Measurements from ENCODE around the gene CIB4. TPM values are rescaled to one million over a fixed set of nuclear protein-coding genes. Genes with fewer than 3 reads are reported as not detected.

Gene CIB4
- total RNA-seq, 2 donors from 2014 or later = not detected

- ATAC-seq = no peak
Measured at GRCh38 chr2:26534865-26535662, 106.1 kb downstream of the CIB4 start.

GRCh38 chr2:26534098-26534864, 106.9 kb downstream of the CIB4 start:
- no peaks in the 10 kb centered on the region for H3K9me3 ChIP-seq
- intact Hi-C loops (cut with DNase I) = no loop called here
- no peaks in the 10 kb centered on the region for H3K27me3 ChIP-seq
- no peak for TF ChIP-seq CTCF (IDR thresholded peaks at IDR 0.05)
- TF ChIP-seq POLR2A (IDR thresholded peaks at IDR 0.05) = no peak
- no peak overlapping the region for H3K4me3 ChIP-seq
- no peak overlapping the region for H3K27ac ChIP-seq
- no peak for DNase-seq
- 78 to 95% methylated on average over 4 of the region's 4 CpGs for WGBS, 2 donors
- ATAC-seq = no peak
- H3K36me3 ChIP-seq (replicated peaks in 1 of 2; ENCODE audit: insufficient read depth in 1 of 2, low read depth in 2 of 2) = no peaks in the 10 kb centered on the region
- H3K4me1 ChIP-seq = no peaks in the 10 kb centered on the region

More at GRCh38 chr2:26534865-26535662, 106.1 kb downstream of the CIB4 start:
- Histone ChIP-seq H3K36me3 (replicated peaks in 1 of 2; ENCODE audit: insufficient read depth in 1 of 2, low read depth in 2 of 2) (no peaks in the 10 kb centered on the region), H3K27ac (no peak overlapping the region), H3K4me1 (no peaks in the 10 kb centered on the region), H3K9me3 (no peaks in the 10 kb centered on the region), H3K27me3 (no peaks in the 10 kb centered on the region), H3K4me3 (no peak overlapping the region)
- no peak for DNase-seq
- intact Hi-C loops (cut with DNase I) = no loop called here
- TF ChIP-seq CTCF (IDR thresholded peaks at IDR 0.05) = no peak
- TF ChIP-seq POLR2A (IDR thresholded peaks at IDR 0.05) = no peak
- 85 to 94% methylated on average over 9 to 13 of the region's 13 CpGs for WGBS, 2 donors

- no peaks in the 10 kb centered on the region for H3K4me1 ChIP-seq
- no peak overlapping the region for H3K4me3 ChIP-seq
- TF ChIP-seq POLR2A (IDR thresholded peaks at IDR 0.05) (no peak), CTCF (IDR thresholded peaks at IDR 0.05) (no peak)
- H3K36me3 ChIP-seq (replicated peaks in 1 of 2; ENCODE audit: insufficient read depth in 1 of 2, low read depth in 2 of 2) = no peaks in the 10 kb centered on the region
- no peaks in the 10 kb centered on the region for H3K27me3 ChIP-seq
- H3K27ac ChIP-seq = no peak overlapping the region
- no peak for DNase-seq
- ATAC-seq = no peak
- intact Hi-C loops (cut with DNase I) = no loop called here
- 74 to 86% methylated on average over 7 of the region's 7 CpGs for WGBS, 2 donors
- H3K9me3 ChIP-seq = no peaks in the 10 kb centered on the region
Measured at GRCh38 chr2:26533661-26534060, 107.5 kb downstream of the CIB4 start.

GRCh38 chr2:26532301-26533250, 108.6 kb downstream of the CIB4 start:
- intact Hi-C loops (cut with DNase I) = no loop called here
- H3K9me3 ChIP-seq = no peaks in the 10 kb centered on the region
- H3K36me3 ChIP-seq (replicated peaks in 1 of 2; ENCODE audit: insufficient read depth in 1 of 2, low read depth in 2 of 2) = no peaks in the 10 kb centered on the region
- DNase-seq = no peak
- H3K4me1 ChIP-seq = no peaks in the 10 kb centered on the region
- TF ChIP-seq POLR2A (IDR thresholded peaks at IDR 0.05) = no peak
- TF ChIP-seq CTCF (IDR thresholded peaks at IDR 0.05) = no peak
- H3K27me3 ChIP-seq = no peaks in the 10 kb centered on the region
- ATAC-seq = no peak
- H3K4me3 ChIP-seq = no peak overlapping the region
- H3K27ac ChIP-seq = no peak overlapping the region
- 79 to 80% methylated on average over 6 to 12 of the region's 12 CpGs for WGBS, 2 donors

Small RNA genes within 50 kb of the gene (small RNA-seq; reads per million reads assigned to genes)
- gene AC015977.1 = not detected

Other genes with a start within 250 kb of the CIB4 start
- gene DRC1, start 239.4 kb downstream of the CIB4 start, total RNA-seq = not detected
- under 1 TPM in 1 of 2 donors, not detected in 1; 0.26 TPM for gene OTOF, start 163.2 kb downstream of the CIB4 start, total RNA-seq
- 10 to 100 TPM; 10.5 to 20.5 TPM for gene KCNK3, start 51.4 kb upstream of the CIB4 start, total RNA-seq
- 10 to 100 TPM; 17.8 to 21.8 TPM for gene SLC35F6, start 122.9 kb upstream of the CIB4 start, total RNA-seq
- not detected for gene CENPA, start 144.7 kb upstream of the CIB4 start, total RNA-seq
- gene DPYSL5, start 206.8 kb upstream of the CIB4 start, total RNA-seq = not detected